ENCODE data around the gene NCSTN.

DNA sequence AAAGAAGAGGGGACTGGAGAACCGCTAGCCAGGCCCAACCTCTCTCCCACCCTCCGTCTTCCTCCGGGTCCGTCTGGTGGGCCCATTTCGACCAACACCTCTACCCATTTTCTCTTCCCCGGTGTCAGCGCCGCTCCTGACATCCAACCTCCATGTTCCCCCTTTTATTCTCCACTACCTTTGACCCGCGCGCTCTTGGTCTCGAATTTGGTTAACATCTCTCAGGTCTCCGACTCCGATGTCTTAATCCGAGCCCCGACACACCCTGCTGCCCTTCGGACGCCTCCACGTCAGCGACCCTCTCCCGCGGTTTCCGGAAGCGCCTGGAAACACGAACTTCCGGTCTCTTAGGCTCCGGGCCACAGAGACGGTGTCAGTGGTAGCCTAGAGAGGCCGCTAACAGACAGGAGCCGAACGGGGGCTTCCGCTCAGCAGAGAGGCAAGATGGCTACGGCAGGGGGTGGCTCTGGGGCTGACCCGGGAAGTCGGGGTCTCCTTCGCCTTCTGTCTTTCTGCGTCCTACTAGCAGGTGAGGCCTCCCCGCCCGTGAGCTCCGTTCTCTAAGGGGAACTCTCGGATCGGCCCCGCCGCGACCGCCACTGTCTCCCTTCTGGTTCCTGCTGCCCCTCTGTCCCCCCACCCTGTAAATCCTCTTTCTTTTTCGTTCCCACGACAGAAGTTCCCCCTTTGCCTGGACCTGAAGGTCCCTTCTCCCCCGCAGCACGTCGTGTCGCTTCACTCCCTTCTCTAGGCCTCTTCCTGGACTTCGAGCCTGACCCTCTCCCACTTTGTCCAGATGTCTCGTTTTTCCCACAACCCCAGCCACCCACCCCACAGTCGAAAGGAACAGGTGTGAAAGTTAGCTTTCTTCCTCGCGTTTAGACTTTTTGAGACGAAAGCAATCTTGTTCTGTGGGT is at the start of gene NCSTN, which contains the start of gene COPA:
- TF ChIP-seq CTCF (conservative IDR thresholded peaks at IDR 0.05; ENCODE audit: low read depth, low read length) (no peak), EZH2 (IDR thresholded peaks at IDR 0.05; ENCODE audit: borderline replicate concordance, low read depth, low read length, poor library complexity, severe bottlenecking) (no peak)
